H1 (cell line): Measurements from ENCODE around the gene SRXN1. TPM values are rescaled to one million over a fixed set of nuclear protein-coding genes. Genes with fewer than 3 reads are reported as not detected.

ENCODE experiments used
- CTCF ChIA-PET: fragments of 300-600 bp; sonication (Branson Sonifier 250); formaldehyde crosslinking; loops from one replicate; lab custom pipeline; 2021; ENCODE audit not compliant: partially characterized antibody; lab: Charles Lee
- POLR2A ChIA-PET: fragments of 300-600 bp; sonication (Branson Sonifier 250); formaldehyde crosslinking; loops from one replicate; lab custom pipeline; 2021; ENCODE audit warnings: inconsistent platforms; ENCODE audit not compliant: partially characterized antibody; lab: Charles Lee
- DNase-seq, 2 experiments: peaks; one replicate each; pipeline versions ENCODE4 v3.0.0 to v3.0.0-alpha.2; 2010 to 2022; ENCODE audit warnings: low spot score in 2 of 2, low read depth in 1 of 2, mixed read lengths in 1 of 2
- FAIRE-seq: peaks from 2 replicates; lab custom pipeline; 2011; peaks lifted over from hg19 to GRCh38; lab: Jason Lieb, UNC
- H2AFZ ChIP-seq: 2 replicates; pipeline ENCODE4 v1.8.1; 2012; ENCODE audit warnings: low read length, inconsistent platforms
- H2AK5ac ChIP-seq: 2 replicates; pipeline ENCODE4 v1.6.1; 2013; ENCODE audit warnings: low read depth, low read length
- H2BK120ac ChIP-seq: replicated peaks from 2 replicates; pipeline ENCODE3; 2013; ENCODE audit warnings: low read depth, low read length, inconsistent platforms
- H2BK12ac ChIP-seq: 2 replicates; pipeline ENCODE4 v1.6.1; 2013; ENCODE audit warnings: low read depth, low read length
- H2BK15ac ChIP-seq: 2 replicates; pipeline ENCODE4 v1.6.1; 2013; ENCODE audit warnings: low read length
- H2BK20ac ChIP-seq: 2 replicates; pipeline ENCODE4 v1.6.1; 2013; ENCODE audit warnings: low read length
- H2BK5ac ChIP-seq: 2 replicates; pipeline ENCODE4 v1.6.1; 2013; ENCODE audit warnings: low read depth, low read length
- H3K14ac ChIP-seq: 2 replicates; pipeline ENCODE4 v1.6.1; 2013; ENCODE audit warnings: inconsistent platforms; ENCODE audit not compliant: insufficient read length
- H3K18ac ChIP-seq: 2 replicates; pipeline ENCODE4 v1.6.1; 2013; ENCODE audit warnings: low read length; ENCODE audit errors: extremely low read depth
- H3K23ac ChIP-seq: 2 replicates; pipeline ENCODE4 v1.6.1; 2013; ENCODE audit warnings: inconsistent platforms; ENCODE audit not compliant: insufficient read length
- H3K23me2 ChIP-seq: 2 replicates; pipeline ENCODE4 v1.6.1; 2013; ENCODE audit warnings: low read depth, low read length
- H3K27ac ChIP-seq: 2 replicates; pipeline ENCODE4 v1.6.1; 2011; ENCODE audit warnings: low read depth, low read length, inconsistent platforms
- H3K27me3 ChIP-seq, 4 experiments: replicated peaks in 1 of 4; 1 replicate in 1 of 4; 2 replicates in 3 of 4; pipeline versions ENCODE4 v1.6.1 to v1.8.1; 2011 to 2013; ENCODE audit warnings: low read length in 3 of 4, mild to moderate bottlenecking in 3 of 4, inconsistent platforms in 2 of 4, mixed read lengths in 2 of 4, moderate library complexity in 1 of 4; ENCODE audit not compliant: control insufficient read depth in 3 of 4, insufficient read depth in 3 of 4; ENCODE audit errors: extremely low read depth in 1 of 4
- H3K36me3 ChIP-seq, 4 experiments: 2 replicates each; pipeline versions ENCODE4 v1.6.1 to v1.8.1; 2011 to 2013; ENCODE audit warnings: mild to moderate bottlenecking in 4 of 4, low read length in 3 of 4, moderate library complexity in 2 of 4, control low read depth in 1 of 4, inconsistent platforms in 1 of 4; ENCODE audit not compliant: insufficient read depth in 4 of 4, control insufficient read depth in 2 of 4
- H3K4ac ChIP-seq: replicated peaks from 2 replicates; pipeline ENCODE3; 2013; ENCODE audit warnings: low read length, low read depth, mixed read lengths, inconsistent platforms; ENCODE audit not compliant: insufficient read length
- H3K4me1 ChIP-seq, 4 experiments: replicated peaks in 1 of 4; 1 replicate in 1 of 4; 2 replicates in 3 of 4; pipeline versions ENCODE4 v1.6.1 to v1.8.1; 2011 to 2013; ENCODE audit warnings: low read length in 3 of 4, inconsistent platforms in 2 of 4, mixed read lengths in 1 of 4; ENCODE audit not compliant: insufficient read depth in 4 of 4, control insufficient read depth in 3 of 4
- H3K4me2 ChIP-seq, 2 experiments: 2 replicates each; pipeline versions ENCODE4 v1.6.1 to v1.8.1; 2011 to 2013; ENCODE audit warnings: low read depth in 2 of 2, low read length in 2 of 2, control low read depth in 1 of 2, inconsistent platforms in 1 of 2, mild to moderate bottlenecking in 1 of 2; ENCODE audit not compliant: insufficient read depth in 1 of 2
- H3K4me3 ChIP-seq, 4 experiments: fragments of 200-600, 300-600 bp in 1 of 4; sonication (generic), shearing (Covaris generic), sonication (Bioruptor Twin) in 1 of 4; 2 replicates each; pipeline versions ENCODE4 v1.5.1 to v1.8.1; 2011 to 2016; ENCODE audit warnings: low read length in 4 of 4, low read depth in 3 of 4, control low read depth in 2 of 4, inconsistent platforms in 2 of 4, mild to moderate bottlenecking in 2 of 4, mixed read lengths in 1 of 4, moderate library complexity in 1 of 4; ENCODE audit not compliant: insufficient read depth in 2 of 4; ENCODE audit errors: extremely low read depth in 1 of 4
- H3K56ac ChIP-seq: replicated peaks from 2 replicates; pipeline ENCODE3; 2013; ENCODE audit warnings: low read depth, mild to moderate bottlenecking, mixed read lengths, low read length, inconsistent platforms; ENCODE audit not compliant: insufficient read length
- H3K79me1 ChIP-seq: 2 replicates; pipeline ENCODE4 v1.6.1; 2013; ENCODE audit warnings: low read depth, low read length, control low read depth
- H3K79me2 ChIP-seq, 2 experiments: 2 replicates each; pipeline versions ENCODE4 v1.6.1 to v1.8.1; 2012 to 2013; ENCODE audit warnings: low read length in 2 of 2, mild to moderate bottlenecking in 2 of 2, inconsistent platforms in 1 of 2; ENCODE audit not compliant: insufficient read depth in 2 of 2, control insufficient read depth in 1 of 2
- H3K9ac ChIP-seq, 4 experiments: replicated peaks in 1 of 4; 1 replicate in 1 of 4; 2 replicates in 3 of 4; pipeline versions ENCODE4 v1.6.1 to v1.8.1; 2011 to 2013; ENCODE audit warnings: low read depth in 3 of 4, low read length in 3 of 4, control low read depth in 2 of 4, mild to moderate bottlenecking in 2 of 4, moderate library complexity in 2 of 4, inconsistent platforms in 1 of 4; ENCODE audit errors: extremely low read depth in 1 of 4
- H3K9me3 ChIP-seq, 2 experiments: 2 replicates each; pipeline versions ENCODE4 v1.6.1 to v1.8.1; 2012 to 2013; ENCODE audit warnings: mild to moderate bottlenecking in 2 of 2, moderate library complexity in 2 of 2, control low read depth in 1 of 2, inconsistent platforms in 1 of 2, low read depth in 1 of 2, low read length in 1 of 2, mixed read lengths in 1 of 2; ENCODE audit not compliant: insufficient read depth in 2 of 2
- H4K20me1 ChIP-seq, 2 experiments: replicated peaks in 1 of 2; 2 replicates each; pipeline versions ENCODE3 to v1.8.1; 2011 to 2013; ENCODE audit warnings: inconsistent platforms in 2 of 2, low read length in 2 of 2, mild to moderate bottlenecking in 1 of 2; ENCODE audit not compliant: insufficient read depth in 2 of 2, control insufficient read depth in 1 of 2
- H4K5ac ChIP-seq: 2 replicates; pipeline ENCODE4 v1.6.1; 2013; ENCODE audit warnings: low read length, low read depth, mixed read lengths, inconsistent platforms; ENCODE audit not compliant: insufficient read length
- H4K8ac ChIP-seq: 2 replicates; pipeline ENCODE4 v1.8.0; 2013; ENCODE audit warnings: mild to moderate bottlenecking, moderate library complexity, low read length, inconsistent platforms; ENCODE audit not compliant: insufficient read depth; ENCODE audit errors: extremely low read depth
- H4K91ac ChIP-seq: replicated peaks from 2 replicates; pipeline ENCODE3; 2013; ENCODE audit warnings: low read length, mixed read lengths, inconsistent platforms; ENCODE audit not compliant: insufficient read length
- CHD2 ChIP-seq: IDR thresholded peaks from 2 replicates; pipeline ENCODE4 v1.6.1; 2012; ENCODE audit warnings: low read length, improper control_type of control experiment
- KDM1A ChIP-seq: fragments of 200-600, 300-600 bp; sonication (generic); IDR thresholded peaks from 2 replicates; pipeline ENCODE4 v1.7.1; 2016; ENCODE audit warnings: mild to moderate bottlenecking, low read length, borderline replicate concordance
- RAD21 ChIP-seq, 2 experiments: IDR thresholded peaks in 1 of 2; conservative IDR thresholded peaks in 1 of 2; 2 replicates each; pipeline ENCODE4 v1.6.1; 2011; ENCODE audit warnings: low read depth in 2 of 2, low read length in 2 of 2, improper control_type of control experiment in 1 of 2, inconsistent platforms in 1 of 2, mild to moderate bottlenecking in 1 of 2, moderate library complexity in 1 of 2
- RNF2 ChIP-seq: fragments of 200-900, 300-1000 bp; sonication (generic); IDR thresholded peaks from 2 replicates; pipeline ENCODE4 v1.7.1; 2016; ENCODE audit warnings: borderline replicate concordance, low read depth, mild to moderate bottlenecking, antibody characterized with exemption, low read length; ENCODE audit not compliant: poor library complexity, severe bottlenecking; ENCODE audit errors: missing control alignments
- TCF12 ChIP-seq: IDR thresholded peaks from 2 replicates; pipeline ENCODE4 v1.6.1; 2011; ENCODE audit warnings: low read depth, mild to moderate bottlenecking, low read length
- WGBS, 2 experiments: shearing (Covaris generic) in 1 of 2; methylation state at CpG; one replicate each; pipeline versions ENCODE4 v1.1.6 to v1.1.7; 2013 to 2015; ENCODE audit warnings: low lambda C conversion rate in 2 of 2, mixed read lengths in 2 of 2, inconsistent platforms in 1 of 2, low coverage in 1 of 2, missing lambda C conversion rate in 1 of 2; ENCODE audit not compliant: insufficient replicate concordance in 2 of 2, insufficient coverage in 1 of 2, insufficient read length in 1 of 2; ENCODE audit errors: extremely low coverage in 1 of 2, missing lambda C conversion rate in 1 of 2; 5-methylcytosine and 5-hydroxymethylcytosine counted together
- polyA plus RNA-seq, 7 experiments: library from polyadenylated mRNA; depleted of rRNA in 3 of 7; stranded (reverse) in 5 of 7; unstranded in 2 of 7; fragments of >200 nt in 5 of 7; fragments of 200-250 nt in 2 of 7; gene quantifications; 1 replicate in 5 of 7; 2 replicates in 1 of 7; 4 replicates in 1 of 7; pipeline versions ENCODE4 v1.2.1 to v1.2.3, GENCODE V29; 2011 to 2013; ENCODE audit warnings: missing spikeins in 2 of 7, mixed read lengths in 2 of 7
- total RNA-seq: library from RNA; stranded (reverse); fragmentation: NEBNext Ultra II Directional; extraction: Animal tissue kit (Norgen Biotek cat#: 25700); gene quantifications from 2 replicates; pipeline ENCODE4 v1.2.1, GENCODE V29; 2021

Gene SRXN1
- total and polyA plus RNA-seq, 2 of the 8 experiments (the other 6 are each of a cell fraction or from before 2014, with no cell fraction given): 12.2 to 15.8 TPM

GRCh38 chr20:641516-641875 is 11.5 kb downstream of the SRXN1 start:
- Histone ChIP-seq H3K9ac (no peak overlapping the region), H3K79me1 (no peaks in the 10 kb centered on the region), H3K79me2 (no peaks in the 10 kb centered on the region), H2BK15ac (no peak overlapping the region), H3K4me2 (no peak overlapping the region), H4K8ac (no peak overlapping the region), H2BK120ac (no peak overlapping the region), H3K14ac (no peak overlapping the region), H4K20me1 (no peaks in the 10 kb centered on the region), H2BK20ac (no peak overlapping the region), H2AFZ (no peak overlapping the region), H2BK12ac (no peak overlapping the region), H3K9me3 (no peaks in the 10 kb centered on the region), H2BK5ac (no peak overlapping the region; the same call in 1 of the 2 replicates), H3K36me3 (no peaks in the 10 kb centered on the region), H3K4ac (no peak overlapping the region), H4K91ac (no peak overlapping the region), H4K5ac (no peak overlapping the region), H3K27me3 (no peaks in the 10 kb centered on the region), H3K23ac (no peak overlapping the region), H3K4me1 (peaks cover 0 to 4% (median 1%) of the 10 kb centered on the region in 4 experiments; a peak in 2 of 7 replicates), H3K23me2 (no peaks in the 10 kb centered on the region), H3K4me3 (no peak overlapping the region), H3K56ac (no peak overlapping the region), H2AK5ac (no peak overlapping the region), H3K18ac (no peak overlapping the region), H3K27ac (no peak overlapping the region)
- CTCF ChIA-PET: interaction anchor here (0.6 to 2.9 kb wide), 11 partner anchors 10 to 190 kb away, joined by 3 to 24 read pairs (median 4); partner anchors contain the start of gene SRXN1
- FAIRE-seq (no peak), DNase-seq (no peak)
- WGBS, 2 experiments: 58% methylated on average over 10 of the region's 12 CpGs; no CpG with 5 or more reads in 1 of the 2 experiments
- no peak for TF ChIP-seq RNF2
- TF ChIP-seq CHD2: no peak
- no peak for TF ChIP-seq KDM1A
- no peak for TF ChIP-seq TCF12
- TF ChIP-seq RAD21 (IDR thresholded peaks at IDR 0.05 in 1 of 2, conservative IDR thresholded peaks at IDR 0.05 in 1 of 2; ENCODE audit: low read depth in 2 of 2, low read length in 2 of 2): 0 out of 4 replicates have a peak, but pooled peaks of 1 of the 2 experiments have one; percentile 2
- POLR2A ChIA-PET: interaction anchor here (1.4 kb wide), 1 partner anchor 29 kb away, joined by 4 read pairs; no protein-coding TSS in a partner anchor
